ENCODE data around the gene XIRP2.

Gene XIRP2

DNA sequence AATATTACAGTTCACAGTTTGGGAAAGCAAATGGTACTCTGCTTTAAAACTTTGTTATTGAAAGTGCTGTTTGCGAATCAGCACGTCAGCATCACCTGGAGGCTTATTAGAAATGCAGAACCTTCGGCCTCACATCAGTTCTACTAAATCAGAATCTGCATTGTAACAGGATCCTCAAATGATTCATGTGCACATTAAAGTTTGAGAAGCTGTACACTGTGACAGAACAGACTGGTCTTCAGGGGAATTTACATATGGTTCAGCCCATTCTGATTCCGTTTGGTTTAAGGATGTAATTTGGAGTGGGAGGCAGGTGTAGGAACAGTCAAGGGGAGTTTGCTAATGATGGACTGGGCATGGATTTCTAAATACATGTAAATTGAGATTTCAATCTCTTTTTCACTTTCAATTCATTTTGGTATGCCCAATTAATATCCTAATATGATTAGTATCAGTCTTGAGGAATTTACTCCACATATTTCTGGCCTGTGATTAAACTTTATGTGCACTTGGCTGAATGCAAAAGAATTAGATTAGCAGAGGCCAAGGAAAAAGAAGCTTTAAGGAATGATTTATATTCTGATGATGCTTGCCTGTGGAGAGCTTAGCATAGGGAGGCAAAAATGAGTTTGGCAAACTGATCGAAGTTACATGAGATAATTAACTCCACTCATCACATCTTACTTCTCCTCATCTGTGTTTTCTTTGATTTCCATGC lies 248.8 kb downstream of the XIRP2 start:
- DNase-seq: no peak

DNA sequence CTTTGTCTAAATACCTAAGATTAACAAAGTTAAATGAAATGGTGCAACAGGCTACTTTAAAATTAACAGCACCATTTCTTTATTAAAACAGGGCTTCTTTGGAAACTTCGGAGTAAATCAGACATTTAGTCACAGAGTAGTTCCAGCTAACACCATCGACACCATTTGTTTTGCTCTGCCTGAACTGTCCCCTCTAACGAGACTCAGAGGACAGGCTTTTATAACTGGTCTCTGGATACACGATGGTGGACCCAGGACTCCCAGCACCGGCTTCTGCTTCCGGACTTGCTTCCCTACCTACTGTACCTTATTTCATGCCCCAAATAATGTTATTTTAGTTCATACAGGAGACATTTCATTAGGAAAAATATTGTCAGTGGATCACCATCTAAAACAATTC lies 252.1 kb downstream of the XIRP2 start:
- no peak for DNase-seq

- no peak for DNase-seq
Measured at GRCh38 chr2:167140767-167141166, 252.5 kb downstream of the XIRP2 start.

- DNase-seq: no peak
Measured at GRCh38 chr2:167142554-167142953, 254.3 kb downstream of the XIRP2 start.

DNA sequence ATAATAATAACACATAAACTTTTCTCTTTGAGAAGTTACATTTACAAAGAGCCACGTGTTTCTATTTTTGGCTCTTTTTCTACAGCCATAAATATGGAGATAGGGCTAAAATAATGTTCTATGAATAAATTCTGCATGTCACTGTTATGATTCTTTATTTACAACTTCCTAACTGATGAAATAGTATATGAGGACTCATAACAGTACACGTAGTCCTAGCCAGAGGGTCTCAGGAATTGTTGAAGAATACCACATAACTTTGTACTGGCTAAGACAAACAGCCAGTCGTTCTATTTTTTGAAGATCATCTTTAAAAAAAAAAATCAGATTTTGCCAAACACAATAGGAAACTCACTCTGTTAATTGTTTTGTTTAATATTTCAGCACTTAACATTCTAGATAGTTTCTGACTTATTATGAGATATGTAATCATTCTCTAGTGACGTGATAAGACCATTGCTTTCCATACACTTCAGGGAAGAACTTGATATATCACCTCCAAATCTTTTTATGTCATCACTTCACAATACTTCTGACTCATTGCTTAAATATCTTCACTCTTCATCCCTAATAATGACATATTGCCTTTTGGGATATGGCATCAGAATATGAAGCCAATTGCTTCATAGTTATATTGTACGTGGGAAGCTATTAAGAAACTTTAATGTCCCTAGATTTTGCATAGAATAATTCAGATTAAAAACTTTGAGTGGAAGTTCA lies 256.1 kb downstream of the XIRP2 start:
- DNase-seq: no peak

DNA sequence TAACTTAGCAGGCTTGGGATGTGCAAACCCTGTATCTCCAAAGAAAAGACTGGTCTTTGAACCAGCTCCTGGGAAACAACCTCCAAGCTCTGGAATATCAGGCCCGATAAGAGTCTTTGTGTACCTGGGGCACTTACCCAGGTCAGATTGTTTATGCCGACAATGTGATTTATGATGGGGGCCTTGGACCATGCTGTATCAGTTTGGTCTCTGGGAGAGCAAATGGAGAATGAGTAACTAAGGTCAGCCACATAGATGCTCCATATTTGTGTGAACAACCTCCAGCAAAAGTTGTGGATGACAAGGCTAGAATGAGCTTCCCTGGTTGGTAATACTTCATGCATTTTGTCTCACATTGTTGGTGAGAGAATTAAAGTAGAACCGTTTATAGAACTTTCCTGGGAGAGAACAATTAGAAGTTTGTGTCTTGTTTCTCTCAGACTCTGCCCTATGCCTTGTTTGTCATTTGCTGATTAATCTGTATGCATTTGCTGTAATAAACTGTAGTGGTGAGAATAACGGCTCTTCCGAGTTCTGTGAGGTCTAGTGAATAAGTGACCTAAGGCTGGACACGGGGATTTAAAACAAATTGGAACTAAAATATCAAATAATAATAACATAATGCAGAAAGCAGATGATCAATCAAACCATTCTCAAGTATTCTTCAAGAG lies 259.1 kb downstream of the XIRP2 start:
- DNase-seq: no peak

DNA sequence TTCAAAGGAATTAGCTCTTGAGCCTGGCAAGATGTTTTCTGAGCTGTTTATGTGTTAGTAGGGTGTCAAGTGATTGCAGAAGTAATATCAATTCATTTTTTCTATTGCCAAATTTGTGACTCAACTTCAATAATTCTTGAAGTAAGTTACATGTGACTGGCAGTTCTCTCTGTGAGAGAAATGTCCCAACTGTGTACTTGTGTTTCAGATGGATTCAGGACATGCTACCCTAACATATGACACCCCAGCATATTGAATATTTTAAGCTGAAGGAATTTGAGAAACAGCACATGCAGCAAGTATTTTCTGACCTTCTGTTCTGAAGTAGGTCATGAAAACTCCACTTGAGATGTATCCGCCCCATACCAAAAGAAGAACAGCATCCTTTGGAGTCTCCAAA lies 263.6 kb downstream of the XIRP2 start:
- DNase-seq: no peak

DNA sequence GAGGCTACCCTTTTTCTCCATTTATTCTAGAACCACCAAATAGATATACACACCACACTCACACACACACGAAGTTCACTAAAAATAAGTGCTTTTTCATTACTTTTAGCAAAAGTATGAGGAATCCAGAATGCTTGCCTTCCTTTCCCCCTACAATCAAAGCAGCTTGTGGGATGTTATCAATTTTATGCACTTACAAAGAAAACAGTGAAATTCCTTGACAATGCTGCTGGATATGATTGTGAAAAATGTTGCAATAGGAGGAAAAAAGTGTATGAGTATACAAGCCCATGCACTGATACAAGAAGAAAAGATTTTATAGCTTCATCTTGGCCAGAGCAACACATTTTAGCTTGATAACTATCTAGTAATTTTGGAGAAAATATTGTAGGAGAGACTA lies 269.2 kb downstream of the XIRP2 start:
- no peak for DNase-seq

DNA sequence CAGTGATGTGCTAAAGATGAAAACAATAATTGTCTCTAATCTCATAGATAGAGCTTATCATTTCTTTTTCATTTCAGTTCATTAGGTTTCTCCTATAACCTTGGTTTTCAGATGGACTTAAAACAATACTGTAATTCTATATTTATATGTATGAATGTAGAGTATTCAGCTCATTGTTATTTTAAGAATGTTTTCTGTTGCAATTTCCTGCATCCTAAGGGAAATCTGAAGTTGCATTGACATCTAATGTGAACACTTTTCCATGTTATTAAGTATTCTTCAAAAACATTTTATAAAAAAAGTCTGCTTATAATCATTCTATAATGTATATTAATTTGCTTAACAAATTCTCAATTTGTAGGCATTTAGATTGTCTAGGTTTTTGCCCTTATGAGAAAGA lies 288.9 kb downstream of the XIRP2 start:
- no peak for DNase-seq

GRCh38 chr2:167181134-167181533 lies 292.9 kb downstream of the XIRP2 start:
- no peak for DNase-seq

DNA sequence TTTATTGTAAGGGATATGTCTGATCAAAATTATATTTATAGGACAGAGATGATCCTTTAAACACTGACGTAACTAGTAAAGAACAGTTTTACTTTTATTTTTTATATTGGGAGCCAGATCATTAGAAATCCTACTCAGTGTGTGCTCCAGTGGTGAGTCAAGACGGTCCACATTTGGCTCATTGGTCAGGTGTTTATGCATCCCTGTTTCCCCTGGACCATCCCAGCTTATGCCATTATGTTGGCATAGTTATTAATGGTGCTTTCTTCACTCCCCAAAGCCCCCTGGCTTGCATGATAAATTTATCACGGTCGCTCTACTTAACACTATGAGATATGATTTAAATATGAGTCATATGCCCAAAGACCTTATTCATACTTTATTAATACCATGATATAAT lies 293.4 kb downstream of the XIRP2 start:
- DNase-seq: no peak

DNA sequence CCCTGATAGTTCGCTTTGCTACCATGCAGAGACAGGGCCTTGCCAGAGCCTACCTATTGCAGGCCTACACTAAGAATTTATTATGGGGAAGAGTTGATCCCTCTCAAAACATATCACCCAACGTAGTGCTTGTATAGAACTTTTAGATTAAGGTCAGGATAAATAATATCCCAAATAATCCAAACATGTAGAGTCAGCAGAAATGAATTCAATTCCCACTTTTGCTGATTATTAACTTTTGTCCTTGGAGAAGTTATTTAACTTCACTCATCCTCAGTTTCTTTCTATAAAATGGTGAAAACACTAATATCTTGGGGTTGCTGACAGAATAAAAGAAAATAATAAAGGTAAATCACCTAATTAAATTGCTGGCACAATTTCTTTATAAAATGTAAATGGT lies 294.1 kb downstream of the XIRP2 start:
- DNase-seq: no peak

DNA sequence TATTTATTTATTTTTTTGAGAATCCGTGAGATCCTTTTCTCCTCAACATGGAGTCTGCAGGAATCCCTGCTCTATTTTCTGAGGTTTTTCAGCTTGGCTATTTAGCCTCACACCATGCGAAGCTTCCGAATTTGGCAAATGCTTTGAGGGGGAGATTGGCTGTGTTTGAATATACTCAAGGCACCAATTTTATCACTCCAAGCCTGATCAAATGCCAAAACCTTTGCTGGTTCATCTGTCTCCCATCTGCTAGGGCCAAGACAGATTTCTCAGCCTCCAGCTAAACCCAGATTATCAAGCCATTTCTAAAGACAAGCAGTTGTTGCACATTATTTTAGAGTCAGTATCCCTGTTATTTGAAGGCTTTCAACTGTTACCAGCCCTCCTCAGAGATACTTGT lies 295.7 kb downstream of the XIRP2 start:
- DNase-seq: no peak

DNA sequence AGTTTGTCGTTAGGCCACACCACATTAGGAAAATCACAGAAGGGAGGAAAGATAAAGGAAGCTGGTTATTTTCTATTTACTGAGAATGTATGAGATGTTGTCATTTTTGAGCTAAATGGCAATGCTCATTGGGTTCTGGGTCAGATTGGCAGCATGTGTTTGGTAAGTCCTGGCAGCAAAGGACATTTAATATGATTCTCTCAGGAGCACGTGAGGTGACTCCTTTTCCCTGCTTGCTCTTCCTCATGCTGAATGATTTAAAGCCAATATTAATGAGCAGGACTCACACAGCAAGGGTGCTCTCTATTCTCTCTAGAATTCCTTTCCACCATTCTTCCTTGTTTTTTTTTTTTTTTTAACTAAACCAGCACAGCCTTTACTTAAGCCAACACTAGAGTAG lies 298.2 kb downstream of the XIRP2 start:
- DNase-seq: no peak

DNA sequence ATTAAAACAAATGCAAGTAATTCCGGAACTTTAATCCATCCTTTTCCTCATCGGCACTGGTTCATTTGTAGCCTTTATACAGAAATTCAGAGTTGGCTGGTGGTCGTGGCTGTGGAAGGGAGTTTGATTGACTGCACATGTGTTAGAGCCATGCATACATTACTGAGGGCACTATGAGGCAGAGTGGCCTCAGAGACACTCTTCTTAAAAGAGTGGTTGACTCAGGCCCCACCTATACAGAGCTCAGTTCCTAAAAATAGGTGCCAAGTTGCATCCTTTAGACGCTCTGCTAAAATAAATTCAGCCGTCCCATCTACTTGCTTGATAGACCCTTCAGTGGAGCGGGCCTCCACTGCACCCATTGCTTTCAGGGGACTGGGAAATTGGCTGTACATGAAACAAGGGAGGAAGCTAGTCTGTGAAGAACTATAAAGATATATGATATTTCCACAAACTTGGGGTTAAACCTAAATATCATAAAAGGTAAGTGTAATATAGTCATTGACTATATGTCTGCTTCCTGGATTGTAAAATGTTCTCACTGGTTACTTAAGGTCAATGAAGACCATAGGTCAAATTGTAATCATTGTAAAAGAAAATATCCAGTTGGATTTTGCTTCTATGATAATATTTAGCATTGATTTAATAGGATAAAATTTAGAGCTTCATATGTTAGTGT lies 298.9 kb downstream of the XIRP2 start:
- DNase-seq: no peak

DNA sequence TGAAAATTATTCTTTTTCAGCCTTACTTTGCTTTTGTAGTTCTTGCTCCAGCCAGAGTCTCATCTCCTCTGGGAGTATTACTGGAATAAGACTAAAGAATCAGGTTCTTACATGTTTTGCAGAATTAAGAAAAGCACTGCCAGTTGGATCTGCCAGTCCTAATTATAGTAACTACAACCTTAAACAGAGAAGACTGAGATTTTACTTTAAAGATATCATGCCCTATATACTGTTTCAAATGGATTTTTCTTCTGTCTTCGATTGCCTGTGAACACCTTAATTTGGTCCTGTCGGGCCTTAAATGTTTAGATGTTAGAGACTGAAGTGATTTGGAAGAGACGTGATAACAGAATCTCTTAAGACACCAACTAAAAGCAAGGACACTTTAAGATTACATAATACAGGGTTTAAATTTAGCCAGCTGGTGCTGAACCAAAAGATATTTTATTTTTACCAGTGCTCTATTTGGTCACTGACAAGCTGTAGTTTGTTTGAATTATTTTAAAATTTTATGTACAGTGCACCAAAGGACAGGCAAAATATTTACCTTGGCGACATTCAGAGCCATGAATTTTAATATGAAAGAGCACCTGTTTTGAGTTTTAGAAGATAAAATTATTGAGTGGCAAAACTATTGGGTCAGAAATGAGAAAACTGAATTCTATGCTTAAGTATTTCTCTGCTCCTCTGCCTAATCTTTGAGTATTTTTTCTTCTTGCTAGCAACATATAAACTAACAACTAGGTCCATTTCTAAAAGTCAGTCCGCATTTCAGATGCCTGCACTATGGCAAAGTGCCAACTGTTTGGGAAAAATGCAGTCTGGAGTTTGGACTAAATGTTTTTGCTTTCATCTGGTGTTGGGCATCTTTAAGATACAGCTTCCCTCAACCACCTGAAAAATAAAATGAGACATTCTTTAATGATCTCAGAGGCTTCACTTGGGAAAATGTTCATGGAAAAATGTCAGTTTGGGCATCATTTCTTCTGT lies 300.0 kb downstream of the XIRP2 start:
- DNase-seq: no peak

DNA sequence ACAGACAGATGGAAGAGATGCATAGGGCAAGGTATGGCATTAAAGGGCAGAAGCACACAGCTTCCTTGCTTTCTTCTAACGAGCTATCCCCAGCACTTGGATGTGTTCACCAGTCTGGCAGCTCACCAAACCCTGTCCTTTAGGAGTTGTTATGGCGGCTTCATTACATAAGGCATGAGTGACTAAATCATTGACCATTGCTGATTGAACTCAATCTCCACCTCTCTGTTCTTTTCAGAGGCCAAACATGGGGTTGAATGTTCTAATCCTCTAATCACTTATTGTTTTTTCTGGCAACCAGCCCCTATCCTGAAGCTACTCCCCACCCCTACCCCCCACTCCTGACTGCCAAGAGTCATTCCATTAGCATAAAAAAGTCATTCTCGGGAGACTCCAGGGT lies 301.8 kb downstream of the XIRP2 start:
- DNase-seq: no peak

GRCh38 chr2:167191588-167191987 lies 303.3 kb downstream of the XIRP2 start:
- DNase-seq: no peak

- DNase-seq: no peak
Measured at GRCh38 chr2:167192833-167193232, 304.6 kb downstream of the XIRP2 start.

DNA sequence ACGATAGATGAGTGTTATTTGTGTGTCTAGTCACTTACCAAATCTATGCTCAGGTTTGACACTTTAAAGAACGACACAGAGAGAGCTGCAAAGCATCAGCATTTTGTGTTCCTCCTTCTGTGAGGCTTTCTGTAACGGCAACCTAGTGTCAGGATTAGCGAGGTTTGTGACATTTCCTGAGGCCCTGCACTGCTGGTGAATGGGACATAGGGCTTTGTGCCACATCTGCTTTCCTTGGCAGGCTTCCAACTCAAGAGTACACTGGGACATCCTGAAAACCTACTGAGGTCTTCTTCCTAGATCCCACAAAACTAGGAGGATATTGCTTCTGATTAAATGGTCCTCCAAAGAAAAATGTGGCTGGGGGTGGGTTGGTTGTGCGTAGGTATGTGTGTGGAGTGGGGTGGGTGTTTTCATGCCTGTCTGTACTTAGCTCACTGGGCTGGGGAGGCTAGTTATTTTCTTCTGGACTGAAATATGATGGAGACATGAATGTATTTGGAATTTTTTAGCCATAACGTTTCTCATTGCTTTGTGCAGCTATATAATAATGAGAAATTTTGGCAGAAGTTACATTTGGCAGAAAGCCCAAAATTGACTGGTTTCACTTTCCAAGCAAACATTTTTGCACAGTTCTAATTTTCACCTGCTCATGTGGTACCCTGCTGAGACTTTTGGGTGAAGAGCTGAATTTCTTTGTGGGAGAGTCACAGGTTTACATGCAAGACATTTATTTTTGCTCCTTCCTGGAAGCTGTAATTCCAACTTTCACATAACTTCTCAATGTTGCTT lies 308.4 kb downstream of the XIRP2 start:
- peak; percentile 89 for DNase-seq

DNA sequence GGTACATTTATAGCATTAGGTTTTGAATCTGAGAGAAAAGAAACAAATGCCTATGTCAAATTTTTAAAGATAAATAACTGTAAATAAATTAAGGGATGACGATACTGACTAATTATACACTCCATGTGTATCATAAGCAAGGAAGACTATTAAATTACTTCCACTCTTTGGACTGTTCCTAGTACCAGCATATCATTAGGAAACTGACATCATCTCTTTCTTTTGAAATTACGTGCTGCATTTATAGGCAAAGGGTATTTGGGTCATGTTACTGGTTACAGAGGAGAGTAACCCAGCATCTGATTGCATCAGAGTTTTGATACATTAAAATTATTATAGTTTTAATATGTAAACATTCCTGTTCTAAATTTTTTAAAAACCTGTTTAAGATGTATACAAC lies 309.7 kb downstream of the XIRP2 start:
- DNase-seq: no peak

- DNase-seq: no peak
Measured at GRCh38 chr2:167198576-167198975, 310.3 kb downstream of the XIRP2 start.

All from NCI-H345 (cell line).